ENCODE data around the gene USP43.

The USP43 gene

DNA sequence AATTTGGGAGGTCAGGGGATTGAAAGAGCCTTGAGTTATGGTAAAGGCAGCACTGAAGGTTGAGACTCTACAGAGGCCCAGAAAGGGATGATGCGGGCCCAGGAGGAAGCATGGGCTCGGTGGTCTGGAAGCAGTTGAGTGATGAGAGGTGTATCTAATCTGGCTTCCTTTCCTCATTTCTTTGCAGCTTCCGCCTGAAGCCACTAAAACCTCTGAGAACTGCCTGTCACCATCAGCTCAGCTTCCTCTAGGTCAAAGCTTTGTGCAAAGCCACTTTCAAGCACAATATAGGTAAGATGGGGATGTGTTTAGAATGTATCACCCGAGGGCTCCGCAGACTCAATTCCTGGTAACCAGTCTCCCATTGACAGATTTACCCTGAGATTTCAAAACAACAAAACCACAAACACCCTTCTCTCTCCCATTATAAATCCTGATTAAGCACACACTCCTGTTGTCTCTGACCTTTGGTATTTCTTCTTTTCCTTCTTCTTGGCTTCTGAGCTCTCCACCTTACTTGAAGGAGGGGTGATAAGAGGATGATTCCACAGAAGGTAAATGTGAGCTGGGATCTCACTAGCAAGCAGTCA is 21.2 kb downstream of the USP43 start:
- DNase-seq: no peak

GRCh38 chr17:9668517-9668916 is 23.2 kb downstream of the USP43 start:
- no peak for DNase-seq

DNA sequence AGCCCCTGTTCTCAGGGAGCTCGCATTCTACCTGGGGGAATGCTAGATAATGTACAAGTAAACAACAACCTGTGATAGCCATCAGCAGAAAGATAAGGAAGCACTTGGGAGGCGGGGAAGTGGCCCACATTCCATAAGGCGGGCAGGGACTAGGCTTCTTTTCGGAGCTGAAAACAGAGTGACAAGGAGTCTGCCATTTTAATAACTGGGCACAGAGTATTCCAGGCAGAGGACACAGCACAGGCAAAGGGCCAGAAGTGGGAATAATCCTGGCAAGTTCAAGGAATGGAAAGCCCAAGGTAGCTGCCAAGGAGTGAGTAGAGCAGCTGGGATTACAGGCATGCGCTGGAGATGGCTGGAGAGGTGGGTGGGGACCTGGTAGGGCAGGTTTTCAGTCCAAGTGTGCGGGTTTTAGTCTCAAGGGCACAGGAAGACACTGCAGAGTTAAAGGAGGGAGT is 24.3 kb downstream of the USP43 start:
- no peak for DNase-seq

DNA sequence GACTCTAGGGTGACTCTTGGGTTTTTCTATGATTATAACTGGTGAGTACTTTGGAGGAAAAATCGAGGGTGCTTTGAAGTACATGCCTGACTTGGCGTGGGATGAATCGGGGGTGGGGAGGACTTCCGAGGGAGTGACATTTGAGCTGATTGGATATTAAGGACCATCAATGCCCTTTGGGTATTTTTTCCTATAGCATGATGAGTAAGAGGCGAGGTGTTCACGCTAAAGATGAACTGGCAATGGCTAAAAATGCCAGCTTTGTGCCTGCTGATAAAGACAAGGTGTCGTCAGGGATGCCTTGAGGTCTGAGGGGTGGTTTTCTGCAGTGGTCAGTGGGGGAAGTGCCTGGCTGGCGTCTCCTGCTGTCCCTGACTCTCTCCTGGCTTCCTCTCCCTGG is 25.3 kb downstream of the USP43 start:
- no peak for DNase-seq

DNA sequence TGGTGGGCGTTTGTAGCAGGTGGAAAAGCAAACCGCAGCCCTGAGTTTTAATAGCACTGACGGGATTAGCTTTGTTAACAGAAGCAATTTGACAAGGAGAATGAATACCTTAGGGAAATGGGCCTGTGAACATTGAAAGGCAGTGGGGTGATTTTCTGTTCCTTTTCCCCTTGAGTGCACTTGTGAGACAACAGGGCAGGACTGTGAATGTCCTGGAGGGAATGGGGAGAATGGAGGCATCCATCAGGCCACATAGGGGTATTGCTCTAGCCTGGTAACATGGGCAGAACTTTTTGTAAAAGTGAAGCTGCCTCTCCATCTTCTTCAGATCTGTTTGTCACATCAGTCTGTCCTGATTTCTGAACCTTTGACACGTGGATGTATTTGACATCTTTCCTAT is 26.2 kb downstream of the USP43 start:
- DNase-seq: no peak

DNA sequence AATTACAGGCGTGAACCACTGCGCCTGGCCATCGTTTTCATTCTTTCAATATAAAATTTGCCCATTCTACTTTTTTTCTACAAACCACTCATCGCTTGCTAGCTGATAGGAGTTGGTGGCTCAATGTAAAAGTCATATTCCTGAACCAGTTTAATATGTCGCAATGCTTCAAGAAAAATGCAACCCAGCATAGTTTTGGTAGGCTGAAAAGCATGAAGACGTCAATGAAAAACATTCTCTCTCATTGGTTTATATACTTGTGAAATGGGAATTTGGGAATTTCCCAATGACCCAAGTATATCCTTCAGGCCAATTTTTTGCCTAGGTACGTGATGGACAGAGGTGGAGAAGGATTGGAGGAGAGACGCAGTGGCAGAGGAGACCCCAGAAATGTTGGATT is 26.9 kb downstream of the USP43 start:
- DNase-seq: no peak

- DNase-seq: no peak
Observed at GRCh38 chr17:9672691-9673090, 27.4 kb downstream of the USP43 start.

GRCh38 chr17:9676084-9676483 is 30.8 kb downstream of the USP43 start:
- DNase-seq: no peak

- DNase-seq: no peak
Observed at GRCh38 chr17:9676820-9677310, 31.5 kb downstream of the USP43 start.

- DNase-seq: no peak
Observed at GRCh38 chr17:9677411-9677810, 32.1 kb downstream of the USP43 start.

- DNase-seq: no peak
Observed at GRCh38 chr17:9677896-9678295, 32.6 kb downstream of the USP43 start.

- DNase-seq: no peak
Observed at GRCh38 chr17:9684955-9685621, 39.8 kb downstream of the USP43 start.

DNA sequence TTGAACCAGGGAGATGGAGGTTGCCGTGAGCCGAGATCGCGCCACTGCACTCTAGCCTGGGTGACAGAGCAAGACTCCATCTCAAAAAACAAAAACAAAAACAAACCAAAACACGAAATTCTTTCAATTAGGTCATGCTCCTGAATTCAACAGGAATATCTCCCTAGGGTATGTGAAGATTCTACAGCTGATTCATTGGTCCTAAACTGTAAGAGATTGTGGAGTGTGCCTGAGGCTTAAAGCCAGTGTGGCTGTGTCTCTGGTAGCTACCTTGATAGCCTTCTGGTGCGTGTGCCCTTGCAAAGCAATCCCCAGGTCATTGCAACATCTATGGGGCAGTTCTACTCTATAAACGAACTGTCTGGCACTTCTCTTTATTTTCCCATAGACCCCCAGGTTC is 48.4 kb downstream of the USP43 start:
- no peak for DNase-seq

- DNase-seq: no peak
Observed at GRCh38 chr17:9696279-9697044, 51.1 kb downstream of the USP43 start.

GRCh38 chr17:9700136-9700535 is 54.8 kb downstream of the USP43 start:
- DNase-seq: no peak

- DNase-seq: no peak
Observed at GRCh38 chr17:9700754-9701476, 55.6 kb downstream of the USP43 start.

- DNase-seq: no peak
Observed at GRCh38 chr17:9702482-9702881, 57.2 kb downstream of the USP43 start.

DNA sequence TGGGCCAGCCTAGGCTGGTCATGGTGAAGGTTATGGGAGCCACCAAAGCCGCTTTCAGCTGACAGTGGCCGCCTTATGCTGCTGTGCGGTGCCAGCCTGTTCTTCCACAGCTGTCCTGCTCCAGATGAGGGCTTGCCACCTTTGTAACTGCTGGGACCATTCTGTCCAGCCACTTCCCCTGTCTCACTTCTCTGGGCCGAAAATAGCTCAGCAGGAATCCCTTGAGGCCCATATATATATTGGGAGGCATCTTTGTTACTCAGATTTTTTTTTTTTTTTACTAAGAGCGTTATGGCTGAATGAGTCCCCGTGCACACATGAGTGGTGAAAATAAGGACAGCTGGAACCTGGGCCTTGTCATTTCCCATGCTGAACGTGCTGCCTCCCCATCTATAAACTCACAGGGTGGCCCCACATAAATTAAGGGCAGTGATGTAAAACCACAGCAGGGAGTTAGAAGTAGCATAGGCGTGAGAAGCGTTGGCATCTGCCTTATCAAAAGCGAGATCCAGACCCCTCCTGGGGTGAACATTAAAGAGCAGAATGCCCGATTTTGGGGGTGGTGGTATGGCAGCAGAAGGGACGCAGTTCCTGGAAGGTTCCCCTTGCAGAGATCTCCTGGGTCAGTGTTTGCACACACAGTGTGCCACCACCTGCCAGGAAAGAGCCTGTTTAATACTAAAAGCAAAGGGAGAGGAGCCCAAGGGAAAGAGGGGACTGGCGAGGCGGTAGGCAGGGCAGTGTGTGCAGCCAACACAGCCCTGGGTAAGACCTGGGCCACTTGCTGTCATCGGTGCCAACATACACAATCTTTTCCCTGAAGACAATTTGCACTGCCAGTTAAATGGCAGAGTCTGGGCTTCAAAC is 57.8 kb downstream of the USP43 start:
- no peak for DNase-seq

DNA sequence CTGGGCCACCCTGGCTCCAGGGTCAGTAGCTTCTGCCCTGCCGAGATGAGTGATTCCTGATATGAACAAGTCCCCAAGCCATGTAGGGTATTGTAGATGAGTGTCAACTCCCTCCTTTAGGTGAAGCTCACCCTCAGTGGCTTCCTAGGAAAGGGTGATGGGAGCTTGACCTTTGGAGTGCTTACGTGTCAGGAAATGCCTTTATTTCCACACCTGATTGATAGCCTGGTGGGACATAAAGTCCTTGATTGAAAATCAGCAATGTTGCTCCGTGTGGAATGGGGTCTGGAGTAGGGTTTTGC is 58.4 kb downstream of the USP43 start:
- no peak for DNase-seq

- DNase-seq: no peak
Observed at GRCh38 chr17:9705745-9706144, 60.4 kb downstream of the USP43 start.

GRCh38 chr17:9707948-9708347 is 62.6 kb downstream of the USP43 start:
- DNase-seq: no peak

DNA sequence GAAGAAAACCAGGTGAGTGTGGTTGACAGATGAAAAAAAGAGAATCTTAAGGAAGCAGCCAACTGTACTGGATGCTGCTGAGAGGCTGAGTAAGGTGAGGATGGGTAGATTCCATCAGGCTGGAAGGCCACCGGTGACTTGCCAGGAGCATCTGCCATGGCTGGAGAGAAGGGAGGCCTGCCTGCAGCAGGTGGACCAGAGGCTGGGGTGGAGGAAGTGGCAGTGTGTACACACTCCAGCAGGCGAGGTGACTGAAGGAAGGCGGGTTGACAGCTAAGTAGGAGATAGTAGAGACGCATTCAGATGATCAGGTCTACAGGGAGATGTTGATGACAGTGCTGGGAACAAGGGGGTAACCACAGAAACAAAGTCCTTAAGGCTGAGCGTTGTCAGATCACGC is 69.5 kb downstream of the USP43 start:
- no peak for DNase-seq

Measured in KG1 (cell line).